Measurements from ENCODE around the gene USO1. TPM values are rescaled to one million over a fixed set of nuclear protein-coding genes. Genes with fewer than 3 reads are reported as not detected.
"Not testable (repeated sequence)": the region's sequence is repeated elsewhere in the genome, so short reads cannot be mapped to it uniquely, and the experiment has no call there.

USO1 gene
- total RNA-seq, 3 donors from 2014 or later: 28.1 to 31.6 (median 30.1) TPM

- H3K9me3 Mint-ChIP-seq: no peaks in the 10 kb centered on the region
- H3K4me1 Mint-ChIP-seq (ENCODE audit: low read depth): peaks cover 51% of the 10 kb centered on the region
- H3K4me3 Mint-ChIP-seq: peak overlapping the region; percentile 100
- H3K36me3 Mint-ChIP-seq (ENCODE audit: insufficient read depth): peaks cover 3% of the 10 kb centered on the region
- DNase-seq (no peak), ATAC-seq (no peak)
- no peaks in the 10 kb centered on the region for H3K27me3 Mint-ChIP-seq (ENCODE audit: low read depth)
Observed at GRCh38 chr4:75723163-75724065, 963 bp upstream of the USO1 start.

- Mint-ChIP-seq H3K9me3 (no peaks in the 10 kb centered on the region), H3K4me1 (ENCODE audit: low read depth) (peaks cover 56% of the 10 kb centered on the region), H3K36me3 (ENCODE audit: insufficient read depth) (peaks cover 3% of the 10 kb centered on the region), H3K4me3 (peak overlapping the region; percentile 100), H3K27me3 (ENCODE audit: low read depth) (no peaks in the 10 kb centered on the region)
- DNase-seq (peak; percentile 34), ATAC-seq (peak; percentile 31 to 46)
Observed at GRCh38 chr4:75724867-75725724, 719 bp downstream of the USO1 start.

GRCh38 chr4:75725942-75726538, 1.7 kb downstream of the USO1 start:
- not testable (repeated sequence) for DNase-seq; ATAC-seq; H3K36me3 Mint-ChIP-seq (ENCODE audit: insufficient read depth); H3K9me3 Mint-ChIP-seq; H3K27me3 Mint-ChIP-seq (ENCODE audit: low read depth)
- Mint-ChIP-seq H3K4me1 (ENCODE audit: low read depth) (peaks cover 56% of the 10 kb centered on the region), H3K4me3 (peak overlapping the region; percentile 100)

GRCh38 chr4:75726577-75726976, 2.2 kb downstream of the USO1 start:
- Mint-ChIP-seq H3K4me1 (ENCODE audit: low read depth) (peaks cover 55% of the 10 kb centered on the region), H3K9me3 (no peaks in the 10 kb centered on the region), H3K27me3 (ENCODE audit: low read depth) (no peaks in the 10 kb centered on the region), H3K36me3 (ENCODE audit: insufficient read depth) (peaks cover 3% of the 10 kb centered on the region), H3K4me3 (peak overlapping the region; percentile 100)
- DNase-seq (no peak), ATAC-seq (no peak)

GRCh38 chr4:75727073-75727472, 2.7 kb downstream of the USO1 start:
- Mint-ChIP-seq H3K9me3 (no peaks in the 10 kb centered on the region), H3K4me1 (ENCODE audit: low read depth) (peaks cover 52% of the 10 kb centered on the region), H3K36me3 (ENCODE audit: insufficient read depth) (peaks cover 3% of the 10 kb centered on the region), H3K4me3 (peak overlapping the region; percentile 100), H3K27me3 (ENCODE audit: low read depth) (no peaks in the 10 kb centered on the region)
- ATAC-seq (no peak), DNase-seq (no peak)

GRCh38 chr4:75729836-75730235, 5.5 kb downstream of the USO1 start:
- Mint-ChIP-seq H3K36me3 (ENCODE audit: insufficient read depth) (peaks cover 6% of the 10 kb centered on the region), H3K4me3 (no peak overlapping the region), H3K27me3 (ENCODE audit: low read depth) (no peaks in the 10 kb centered on the region), H3K4me1 (ENCODE audit: low read depth) (peaks cover 46% of the 10 kb centered on the region), H3K9me3 (no peaks in the 10 kb centered on the region)
- ATAC-seq: no peak
- DNase-seq: no peak

GRCh38 chr4:75733369-75733768, 9.0 kb downstream of the USO1 start:
- peaks cover 30% of the 10 kb centered on the region for H3K4me1 Mint-ChIP-seq (ENCODE audit: low read depth)
- ATAC-seq (no peak), DNase-seq (no peak)
- H3K27me3 Mint-ChIP-seq (ENCODE audit: low read depth): no peaks in the 10 kb centered on the region
- H3K36me3 Mint-ChIP-seq (ENCODE audit: insufficient read depth): peaks cover 7% of the 10 kb centered on the region
- H3K9me3 Mint-ChIP-seq: no peaks in the 10 kb centered on the region
- no peak overlapping the region for H3K4me3 Mint-ChIP-seq

- Mint-ChIP-seq H3K36me3 (ENCODE audit: insufficient read depth) (peaks cover 7% of the 10 kb centered on the region), H3K9me3 (no peaks in the 10 kb centered on the region), H3K4me3 (no peak overlapping the region), H3K27me3 (ENCODE audit: low read depth) (no peaks in the 10 kb centered on the region), H3K4me1 (ENCODE audit: low read depth) (peaks cover 26% of the 10 kb centered on the region)
- ATAC-seq (no peak), DNase-seq (no peak)
Observed at GRCh38 chr4:75735525-75735924, 11.1 kb downstream of the USO1 start.

GRCh38 chr4:75736862-75737261, 12.5 kb downstream of the USO1 start:
- DNase-seq: no peak
- Mint-ChIP-seq H3K4me3 (no peak overlapping the region), H3K27me3 (ENCODE audit: low read depth) (no peaks in the 10 kb centered on the region), H3K36me3 (ENCODE audit: insufficient read depth) (peaks cover 7% of the 10 kb centered on the region), H3K9me3 (no peaks in the 10 kb centered on the region), H3K4me1 (ENCODE audit: low read depth) (peaks cover 26% of the 10 kb centered on the region)
- ATAC-seq: no peak

GRCh38 chr4:75737398-75737797, 13.0 kb downstream of the USO1 start:
- Mint-ChIP-seq H3K27me3 (ENCODE audit: low read depth) (no peaks in the 10 kb centered on the region), H3K36me3 (ENCODE audit: insufficient read depth) (peaks cover 7% of the 10 kb centered on the region), H3K4me3 (no peak overlapping the region), H3K9me3 (no peaks in the 10 kb centered on the region), H3K4me1 (ENCODE audit: low read depth) (peaks cover 23% of the 10 kb centered on the region)
- DNase-seq (no peak), ATAC-seq (no peak)

GRCh38 chr4:75741027-75741426, 16.6 kb downstream of the USO1 start:
- Mint-ChIP-seq H3K9me3 (no peaks in the 10 kb centered on the region), H3K4me1 (ENCODE audit: low read depth) (peaks cover 9% of the 10 kb centered on the region), H3K27me3 (ENCODE audit: low read depth) (no peaks in the 10 kb centered on the region), H3K36me3 (ENCODE audit: insufficient read depth) (peaks cover 3% of the 10 kb centered on the region), H3K4me3 (no peak overlapping the region)
- ATAC-seq: no peak
- DNase-seq: no peak

GRCh38 chr4:75742451-75742850, 18.1 kb downstream of the USO1 start:
- H3K9me3 Mint-ChIP-seq: no peaks in the 10 kb centered on the region
- DNase-seq (no peak), ATAC-seq (no peak)
- no peaks in the 10 kb centered on the region for H3K27me3 Mint-ChIP-seq (ENCODE audit: low read depth)
- no peak overlapping the region for H3K4me3 Mint-ChIP-seq
- H3K36me3 Mint-ChIP-seq (ENCODE audit: insufficient read depth): peaks cover 3% of the 10 kb centered on the region
- peaks cover 10% of the 10 kb centered on the region for H3K4me1 Mint-ChIP-seq (ENCODE audit: low read depth)

- DNase-seq (no peak), ATAC-seq (no peak)
- Mint-ChIP-seq H3K4me3 (no peak overlapping the region), H3K27me3 (ENCODE audit: low read depth) (no peaks in the 10 kb centered on the region), H3K36me3 (ENCODE audit: insufficient read depth) (peaks cover 3% of the 10 kb centered on the region), H3K4me1 (ENCODE audit: low read depth) (peaks cover 10% of the 10 kb centered on the region), H3K9me3 (no peaks in the 10 kb centered on the region)
Observed at GRCh38 chr4:75745161-75745560, 20.8 kb downstream of the USO1 start.

- Mint-ChIP-seq H3K4me3 (no peak overlapping the region), H3K4me1 (ENCODE audit: low read depth) (peaks cover 9% of the 10 kb centered on the region), H3K9me3 (no peaks in the 10 kb centered on the region), H3K27me3 (ENCODE audit: low read depth) (no peaks in the 10 kb centered on the region), H3K36me3 (ENCODE audit: insufficient read depth) (peaks cover 3% of the 10 kb centered on the region)
- no peak for ATAC-seq
- no peak for DNase-seq
Observed at GRCh38 chr4:75745721-75746199, 21.4 kb downstream of the USO1 start.

Measured in activated T-cell treated with anti-CD3 and anti-CD28 coated beads, Interleukin-2, amount 50 U/mL, for 4 hours (primary cell).